HG03280 (cell line): ENCODE measurements around the gene CLEC2B.
"Not testable (repeated sequence)": the region's sequence is repeated elsewhere in the genome, so short reads cannot be mapped to it uniquely, and the experiment has no call there.

Experiments
- ATAC-seq: cut with Tn5 transposase; IDR thresholded peaks from one replicate; pipeline ENCODE4 v1.9.1; 2021; ENCODE audit warnings: mild to moderate bottlenecking, moderate library complexity; ENCODE audit not compliant: unreplicated experiment

CLEC2B gene

GRCh38 chr12:9869307-9870161, at the start of gene CLEC2B:
Gene CLEC2B (minus strand): TSS chr12:9869354.
- peak; percentile 53 for ATAC-seq

- ATAC-seq, result no peak
Observed at GRCh38 chr12:9911708-9912107, 42.6 kb upstream of the CLEC2B start.

- no peak for ATAC-seq
Observed at GRCh38 chr12:9910716-9911421, 41.7 kb upstream of the CLEC2B start.

GRCh38 chr12:9909724-9910123, 40.6 kb upstream of the CLEC2B start:
- no peak for ATAC-seq

GRCh38 chr12:9908350-9908749, 39.2 kb upstream of the CLEC2B start:
- ATAC-seq, result no peak

GRCh38 chr12:9907769-9908168, 38.6 kb upstream of the CLEC2B start:
- no peak for ATAC-seq

- ATAC-seq, result no peak
Observed at GRCh38 chr12:9906873-9907272, 37.7 kb upstream of the CLEC2B start.

GRCh38 chr12:9902539-9903228, 33.5 kb upstream of the CLEC2B start:
- ATAC-seq, result no peak

GRCh38 chr12:9900930-9901329, 31.8 kb upstream of the CLEC2B start:
- ATAC-seq, result no peak

- ATAC-seq, result no peak
Observed at GRCh38 chr12:9899209-9899608, 30.1 kb upstream of the CLEC2B start.

- no peak for ATAC-seq
Observed at GRCh38 chr12:9897535-9897934, 28.4 kb upstream of the CLEC2B start.

- ATAC-seq, result no peak
Observed at GRCh38 chr12:9895215-9895971, 26.2 kb upstream of the CLEC2B start.

- no peak for ATAC-seq
Observed at GRCh38 chr12:9888665-9889273, 19.6 kb upstream of the CLEC2B start.

GRCh38 chr12:9883175-9883574, 14.0 kb upstream of the CLEC2B start:
- ATAC-seq, result no peak

GRCh38 chr12:9881988-9882387, 12.8 kb upstream of the CLEC2B start:
- ATAC-seq, result no peak

- no peak for ATAC-seq
Observed at GRCh38 chr12:9881246-9881645, 12.1 kb upstream of the CLEC2B start, which contains the start of gene KLRF2. Gene KLRF2 (plus strand): TSS chr12:9881489. CDS start chr12:9881596, 107 bp downstream.

- no peak for ATAC-seq
Observed at GRCh38 chr12:9880532-9881078, 11.5 kb upstream of the CLEC2B start.

- not testable (repeated sequence) for ATAC-seq
Observed at GRCh38 chr12:9876120-9876519, 7.0 kb upstream of the CLEC2B start.

GRCh38 chr12:9872742-9873141, 3.6 kb upstream of the CLEC2B start:
- ATAC-seq, result no peak

GRCh38 chr12:9872162-9872561, 3.0 kb upstream of the CLEC2B start:
- no peak for ATAC-seq
